ENCODE measurements around the gene BAG5. TPM values are rescaled to one million over a fixed set of nuclear protein-coding genes. Genes with fewer than 3 reads are reported as not detected.

The BAG5 gene
- total RNA-seq, 1 experiment from 2014 or later, result 27.0 TPM

DNA sequence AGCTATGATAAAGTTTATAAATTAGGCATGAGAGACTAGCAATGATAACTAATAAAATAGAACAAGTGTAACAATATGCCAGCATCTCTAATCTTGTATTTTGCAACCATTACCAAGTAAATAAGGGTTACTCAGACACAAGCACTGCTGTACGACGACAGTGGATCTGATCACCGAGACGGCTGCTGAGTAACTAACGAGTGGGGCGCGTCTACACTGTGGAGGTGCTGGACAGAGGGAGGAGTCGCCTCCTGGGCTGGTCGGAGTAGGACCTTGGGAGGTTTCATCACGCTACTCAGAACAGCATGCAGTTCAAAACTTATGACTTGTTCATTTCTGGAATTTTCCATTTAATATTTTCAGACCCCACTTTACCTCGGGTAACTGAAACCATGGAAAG, 18.7 kb upstream of the BAG5 start:
- intact Hi-C loops (cut with micrococcal nuclease), result no loop called here
- H4K20me1 ChIP-seq (ENCODE audit: insufficient read depth), result no peaks in the 10 kb centered on the region
- peaks cover 12 to 14% of the 10 kb centered on the region in 2 experiments for H3K4me1 ChIP-seq (ENCODE audit: control insufficient read depth in 1 of 2, insufficient read depth in 2 of 2, low read length in 2 of 2)
- ChIA-PET CTCF (no interaction called here), POLR2A (no interaction called here), RAD21 (ENCODE audit: low non-redundant PET in 1 of 2, low total read pairs in 2 of 2, uncharacterized antibody in 2 of 2, unreplicated experiment in 2 of 2) (no interaction called here)
- peaks cover 5% of the 10 kb centered on the region; the same call in 1 of the 2 replicates for H3K79me2 ChIP-seq (ENCODE audit: insufficient read depth, low read length)
- peaks cover 0 to 6% of the 10 kb centered on the region in 2 experiments; a peak in 1 of 4 replicates for H3K36me3 ChIP-seq (ENCODE audit: control insufficient read depth in 1 of 2, insufficient read depth in 2 of 2, low read length in 2 of 2)
- H2AFZ ChIP-seq (ENCODE audit: low read depth, low read length, poor library complexity, severe bottlenecking), result no peak overlapping the region
- no peak overlapping the region for H3K27ac ChIP-seq (ENCODE audit: low read depth, low read length)
- H3K4me2 ChIP-seq (ENCODE audit: low read length), result no peak overlapping the region
- no peak for DNase-seq (ENCODE audit: low read depth, low spot score)
- no peaks in the 10 kb centered on the region for H3K9me2 ChIP-seq (ENCODE audit: insufficient read depth)
- H3K9ac ChIP-seq (ENCODE audit: low read length), result no peak overlapping the region
- BruUV-seq (replicated peaks), result no TSS peak
- ATAC-seq, result no peak
- TF ChIP-seq YY1 (IDR thresholded peaks at IDR 0.05; ENCODE audit: extremely low read depth, insufficient replicate concordance, low read depth, low read length), result no peak
- TF ChIP-seq SP1 (IDR thresholded peaks at IDR 0.05; ENCODE audit: low read depth), result no peak
- no peak for TF ChIP-seq ELF1 (IDR thresholded peaks at IDR 0.05; ENCODE audit: borderline replicate concordance, low read depth)
- TF ChIP-seq EGR1 (IDR thresholded peaks at IDR 0.05; ENCODE audit: low read depth), result no peak
- no peak for TF ChIP-seq EZH2 (IDR thresholded peaks at IDR 0.05)
- no peak for TF ChIP-seq JUND (IDR thresholded peaks at IDR 0.05)
- no peak for TF ChIP-seq SRF (IDR thresholded peaks at IDR 0.05; ENCODE audit: low read depth)
- TF ChIP-seq, protein P1, sequence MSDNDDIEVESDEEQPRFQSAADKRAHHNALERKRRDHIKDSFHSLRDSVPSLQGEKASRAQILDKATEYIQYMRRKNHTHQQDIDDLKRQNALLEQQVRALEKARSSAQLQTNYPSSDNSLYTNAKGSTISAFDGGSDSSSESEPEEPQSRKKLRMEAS (IDR thresholded peaks at IDR 0.05), result no peak
- H3K9me3 ChIP-seq (ENCODE audit: control insufficient read depth in 1 of 2, insufficient read depth in 1 of 2, low read depth in 1 of 2, low read length in 2 of 2), result no peaks in the 10 kb centered on the region
- H3K4me3 ChIP-seq (replicated peaks in 1 of 2; ENCODE audit: low read depth in 1 of 2, low read length in 2 of 2), result no peak overlapping the region
- H3K27me3 ChIP-seq (ENCODE audit: insufficient read depth, low read length), result no peaks in the 10 kb centered on the region

DNA sequence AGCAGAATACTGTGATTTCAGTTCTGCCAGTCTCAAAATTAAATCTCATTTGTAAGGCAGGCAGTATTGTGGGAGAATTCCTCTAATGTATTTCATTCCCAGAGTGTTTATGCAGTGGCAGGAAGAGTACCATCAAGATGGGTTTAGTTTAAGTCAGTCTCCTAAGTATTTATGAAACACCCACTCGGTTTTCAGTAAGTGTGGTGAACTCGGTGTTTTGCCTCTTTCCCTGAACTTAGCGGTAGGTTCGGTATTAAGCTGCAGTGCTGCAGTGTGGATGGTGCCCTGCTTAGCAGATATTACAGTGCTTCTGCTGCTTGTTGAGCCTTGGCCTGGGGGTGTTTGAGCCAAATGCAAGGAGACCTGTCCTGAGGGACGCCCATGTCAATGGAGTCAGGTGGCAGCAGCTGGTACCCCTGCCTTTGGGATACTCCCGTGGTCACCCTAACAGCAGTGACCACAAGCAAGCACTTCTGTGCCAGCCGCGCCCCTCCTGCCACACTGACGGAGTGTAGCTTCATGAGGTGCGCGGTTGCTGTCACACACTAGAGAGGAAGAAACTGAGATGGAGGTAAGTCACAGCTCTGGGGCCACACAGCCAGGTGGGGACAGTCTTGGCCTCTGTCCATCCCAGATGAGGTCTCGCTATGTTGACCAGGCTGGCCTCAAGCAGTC, 16.1 kb upstream of the BAG5 start:
- H4K20me1 ChIP-seq (ENCODE audit: insufficient read depth), result no peaks in the 10 kb centered on the region
- no peaks in the 10 kb centered on the region for H3K27me3 ChIP-seq (ENCODE audit: insufficient read depth, low read length)
- no peak for DNase-seq (ENCODE audit: low read depth, low spot score)
- H3K27ac ChIP-seq (ENCODE audit: low read depth, low read length), result no peak overlapping the region
- H3K36me3 ChIP-seq (ENCODE audit: control insufficient read depth in 1 of 2, insufficient read depth in 2 of 2, low read length in 2 of 2), result peaks cover 3 to 6% of the 10 kb centered on the region in 2 experiments; a peak in 2 of 4 replicates
- ChIA-PET CTCF (no interaction called here), POLR2A (no interaction called here), RAD21 (ENCODE audit: low non-redundant PET in 1 of 2, low total read pairs in 2 of 2, uncharacterized antibody in 2 of 2, unreplicated experiment in 2 of 2) (no interaction called here)
- no peak for ATAC-seq
- H3K9me3 ChIP-seq (ENCODE audit: control insufficient read depth in 1 of 2, insufficient read depth in 1 of 2, low read depth in 1 of 2, low read length in 2 of 2), result no peaks in the 10 kb centered on the region
- no TSS peak for BruUV-seq (replicated peaks)
- H3K9ac ChIP-seq (ENCODE audit: low read length), result no peak overlapping the region
- H3K4me1 ChIP-seq (ENCODE audit: control insufficient read depth in 1 of 2, insufficient read depth in 2 of 2, low read length in 2 of 2), result peaks cover 23 to 27% of the 10 kb centered on the region in 2 experiments
- intact Hi-C loops (cut with micrococcal nuclease), result loop anchor here (10.0 kb wide), 1 partner anchor 326 kb away; no protein-coding TSS in a partner anchor
- peaks cover 18% of the 10 kb centered on the region; the same call in 1 of the 2 replicates for H3K79me2 ChIP-seq (ENCODE audit: insufficient read depth, low read length)
- H3K4me3 ChIP-seq (replicated peaks in 1 of 2; ENCODE audit: low read depth in 1 of 2, low read length in 2 of 2), result no peak overlapping the region
- no peak overlapping the region for H2AFZ ChIP-seq (ENCODE audit: low read depth, low read length, poor library complexity, severe bottlenecking)
- H3K4me2 ChIP-seq (ENCODE audit: low read length), result no peak overlapping the region
- H3K9me2 ChIP-seq (ENCODE audit: insufficient read depth), result no peaks in the 10 kb centered on the region
- TF ChIP-seq, protein P2, sequence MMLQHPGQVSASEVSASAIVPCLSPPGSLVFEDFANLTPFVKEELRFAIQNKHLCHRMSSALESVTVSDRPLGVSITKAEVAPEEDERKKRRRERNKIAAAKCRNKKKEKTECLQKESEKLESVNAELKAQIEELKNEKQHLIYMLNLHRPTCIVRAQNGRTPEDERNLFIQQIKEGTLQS (IDR thresholded peaks at IDR 0.05), result no peak
- TF ChIP-seq, protein P1 (IDR thresholded peaks at IDR 0.05), result no peak
- TF ChIP-seq SIN3A (IDR thresholded peaks at IDR 0.05; ENCODE audit: low read depth) (no peak), RAD21 (IDR thresholded peaks at IDR 0.05; ENCODE audit: low read depth) (no peak), ELF1 (IDR thresholded peaks at IDR 0.05; ENCODE audit: borderline replicate concordance, low read depth) (no peak), ZNF274 (IDR thresholded peaks at IDR 0.05; ENCODE audit: low read depth, low read length) (no peak), POLR2AphosphoS5 (IDR thresholded peaks at IDR 0.05; ENCODE audit: low read depth, low read length) (no peak), TCF7L2 (IDR thresholded peaks at IDR 0.05; ENCODE audit: borderline replicate concordance, extremely low read depth, insufficient read depth, insufficient read length) (no peak), ZBTB33 (IDR thresholded peaks at IDR 0.05; ENCODE audit: extremely low read depth, insufficient replicate concordance, low read length) (no peak), EZH2phosphoT487 (IDR thresholded peaks at IDR 0.05; ENCODE audit: borderline replicate concordance) (no peak), SP1 (IDR thresholded peaks at IDR 0.05; ENCODE audit: low read depth) (no peak), CEBPB (IDR thresholded peaks at IDR 0.05; ENCODE audit: low read depth) (no peak), YY1 (IDR thresholded peaks at IDR 0.05; ENCODE audit: extremely low read depth, insufficient replicate concordance, low read depth, low read length) (no peak)
